Neural cell (in vitro differentiated cells): ENCODE results near the gene LRCH4. TPM values are rescaled to one million over a fixed set of nuclear protein-coding genes. Genes with fewer than 3 reads are reported as not detected.

Experiments
- H2AFZ ChIP-seq: fragments of 200-600, 300-800 bp; sonication (generic), shearing (Covaris generic); 2 replicates; pipeline ENCODE4 v1.6.0; 2014; ENCODE audit warnings: low read depth, mild to moderate bottlenecking, antibody characterized with exemption, low read length, moderate library complexity
- H3F3A ChIP-seq: fragments of 200-600 bp; shearing (Covaris generic); 2 replicates; pipeline ENCODE4 v1.6.1; 2016; ENCODE audit warnings: mild to moderate bottlenecking, moderate library complexity, mixed read lengths, antibody characterized with exemption, low read length; ENCODE audit not compliant: insufficient read depth, poor library complexity, severe bottlenecking
- H3K27ac ChIP-seq: fragments of 200-600, 300-800 bp; sonication (generic), shearing (Covaris generic); 2 replicates; pipeline ENCODE4 v1.5.1; 2014; ENCODE audit warnings: mild to moderate bottlenecking, low read length, moderate library complexity
- H3K27me3 ChIP-seq: fragments of 300-800, 200-600 bp; sonication (generic), shearing (Covaris generic); 2 replicates; pipeline ENCODE4 v1.6.0; 2014; ENCODE audit warnings: mild to moderate bottlenecking, low read depth, low read length, moderate library complexity; ENCODE audit not compliant: insufficient read depth
- H3K36me3 ChIP-seq: fragments of 300-800, 200-600 bp; sonication (generic), shearing (Covaris generic); 2 replicates; pipeline ENCODE4 v1.5.1; 2014; ENCODE audit warnings: mild to moderate bottlenecking, antibody characterized with exemption, low read length, moderate library complexity; ENCODE audit not compliant: insufficient read depth
- H3K4me2 ChIP-seq: fragments of 300-800, 200-600 bp; sonication (generic), shearing (Covaris generic); 2 replicates; pipeline ENCODE4 v1.6.0; 2014; ENCODE audit warnings: mild to moderate bottlenecking, low read length
- H3K4me3 ChIP-seq: fragments of 300-800, 200-600 bp; sonication (generic), shearing (Covaris generic); 2 replicates; pipeline ENCODE4 v1.5.1; 2014; ENCODE audit warnings: mild to moderate bottlenecking, low read length, moderate library complexity
- H3K79me2 ChIP-seq: fragments of 200-600 bp; shearing (Covaris generic); replicated peaks from 2 replicates; pipeline ENCODE4 v1.6.0; 2014; ENCODE audit warnings: mild to moderate bottlenecking, low read length, moderate library complexity; ENCODE audit not compliant: insufficient read depth
- H3K9ac ChIP-seq: fragments of 300-800, 200-600 bp; sonication (generic), shearing (Covaris generic); 2 replicates; pipeline ENCODE4 v1.6.1; 2016; ENCODE audit warnings: mild to moderate bottlenecking, low read length, mixed read lengths
- H3K9me2 ChIP-seq: fragments of 200-600 bp; shearing (Covaris generic); 2 replicates; pipeline ENCODE4 v1.6.1; 2016; ENCODE audit warnings: mild to moderate bottlenecking, low read length, mixed read lengths; ENCODE audit not compliant: insufficient read depth
- H3K9me3 ChIP-seq: fragments of 200-600, 300-800 bp; sonication (generic), shearing (Covaris generic); 2 replicates; pipeline ENCODE4 v1.6.1; 2016; ENCODE audit warnings: mild to moderate bottlenecking, mixed run types, low read length, moderate library complexity, mixed read lengths
- H4K20me1 ChIP-seq: fragments of 200-600 bp; shearing (Covaris generic); 2 replicates; pipeline ENCODE4 v1.6.1; 2016; ENCODE audit warnings: mild to moderate bottlenecking, mixed run types; ENCODE audit not compliant: insufficient read depth
- CTCF ChIP-seq: fragments of 450-650 bp; IDR thresholded peaks from 2 replicates; pipeline ENCODE4 v1.5.1; 2014; ENCODE audit warnings: antibody characterized with exemption, mild to moderate bottlenecking, moderate library complexity; ENCODE audit not compliant: poor library complexity, severe bottlenecking
- EP300 ChIP-seq: fragments of 450-650 bp; conservative IDR thresholded peaks from 2 replicates; pipeline ENCODE4 v1.6.1; 2014; ENCODE audit warnings: antibody characterized with exemption, mild to moderate bottlenecking, moderate library complexity; ENCODE audit not compliant: poor library complexity, severe bottlenecking
- EZH2 ChIP-seq: fragments of 200-600, 300-800 bp; shearing (Covaris generic), sonication (generic); IDR thresholded peaks from 2 replicates; pipeline ENCODE4 v1.6.1; 2014; ENCODE audit warnings: antibody characterized with exemption, low read length, borderline replicate concordance, mild to moderate bottlenecking; ENCODE audit not compliant: insufficient read depth, poor library complexity, severe bottlenecking
- MXI1 ChIP-seq: fragments of 450-650 bp; conservative IDR thresholded peaks from 2 replicates; pipeline ENCODE4 v1.6.1; 2014; ENCODE audit warnings: antibody characterized with exemption, mild to moderate bottlenecking; ENCODE audit not compliant: poor library complexity, severe bottlenecking
- POLR2AphosphoS5 ChIP-seq: IDR thresholded peaks from 2 replicates; pipeline ENCODE4 v1.6.1; 2012
- RAD21 ChIP-seq: fragments of 450-650 bp; conservative IDR thresholded peaks from 2 replicates; pipeline ENCODE4 v1.6.1; 2014; ENCODE audit warnings: antibody characterized with exemption, mild to moderate bottlenecking, moderate library complexity
- REST ChIP-seq: IDR thresholded peaks from 2 replicates; pipeline ENCODE4 v1.6.1; 2012; ENCODE audit warnings: borderline replicate concordance
- SMC3 ChIP-seq: fragments of 450-650 bp; conservative IDR thresholded peaks from 2 replicates; pipeline ENCODE4 v1.6.1; 2014; ENCODE audit warnings: antibody characterized with exemption, mild to moderate bottlenecking, moderate library complexity; ENCODE audit not compliant: poor library complexity
- TAF1 ChIP-seq: IDR thresholded peaks from 2 replicates; pipeline ENCODE4 v1.6.1; 2012; ENCODE audit warnings: low read depth
- polyA plus RNA-seq: library from polyadenylated mRNA; depleted of rRNA; stranded (reverse); fragments of >200 nt; gene quantifications from 2 replicates; pipeline ENCODE4 v1.2.3, GENCODE V29; 2014

The LRCH4 gene
- polyA plus RNA-seq, 1 donor from 2014 or later: 17.2 TPM

- no peaks in the 10 kb centered on the region for H3K79me2 ChIP-seq
- TF ChIP-seq EP300: no peak
- no peak for TF ChIP-seq TAF1
- TF ChIP-seq RAD21: no peak
- no peak for TF ChIP-seq EZH2
- no peak overlapping the region for H2AFZ ChIP-seq
- no peaks in the 10 kb centered on the region for H3K9me2 ChIP-seq
- no peak overlapping the region for H3K4me3 ChIP-seq
- no peak overlapping the region for H3K4me2 ChIP-seq
- no peaks in the 10 kb centered on the region for H3K9me3 ChIP-seq
- H4K20me1 ChIP-seq: no peaks in the 10 kb centered on the region
- H3K36me3 ChIP-seq: no peaks in the 10 kb centered on the region
- H3F3A ChIP-seq: no peaks in the 10 kb centered on the region
- H3K9ac ChIP-seq: no peak overlapping the region
- no peak overlapping the region for H3K27ac ChIP-seq
- peaks cover 27% of the 10 kb centered on the region for H3K27me3 ChIP-seq
Measured at GRCh38 chr7:100567751-100568175, 18.2 kb downstream of the LRCH4 start.

GRCh38 chr7:100567031-100567730 lies 18.7 kb downstream of the LRCH4 start:
- no peaks in the 10 kb centered on the region for H3F3A ChIP-seq
- no peaks in the 10 kb centered on the region for H3K36me3 ChIP-seq
- H3K27me3 ChIP-seq: peaks cover 27% of the 10 kb centered on the region
- H3K79me2 ChIP-seq: no peaks in the 10 kb centered on the region
- no peaks in the 10 kb centered on the region for H4K20me1 ChIP-seq
- H3K9me3 ChIP-seq: no peaks in the 10 kb centered on the region
- no peak overlapping the region for H3K4me2 ChIP-seq
- no peak overlapping the region for H3K27ac ChIP-seq
- H3K4me3 ChIP-seq: no peak overlapping the region
- H2AFZ ChIP-seq: no peak overlapping the region
- H3K9ac ChIP-seq: no peak overlapping the region
- no peaks in the 10 kb centered on the region for H3K9me2 ChIP-seq
- TF ChIP-seq REST (no peak), POLR2AphosphoS5 (no peak), EZH2 (no peak), TAF1 (no peak), RAD21 (no peak), SMC3 (no peak), MXI1 (no peak), EP300 (no peak), CTCF (no peak)
